Measurements from ENCODE around the gene NOC3L. TPM values are rescaled to one million over a fixed set of nuclear protein-coding genes. Genes with fewer than 3 reads are reported as not detected.

NOC3L gene
- polyA plus RNA-seq, 1 of the 3 experiments (the other 2 are of a cell fraction), result 9.0 TPM

GRCh38 chr10:94403380-94404213, 40.9 kb upstream of the NOC3L start:
- DNase-seq, result peak; percentile 64
- 2% methylated on average over 18 of the region's 51 CpGs for WGBS (ENCODE audit: low lambda C conversion rate)
- Histone ChIP-seq H3K4me1 (ENCODE audit: control insufficient read depth in 1 of 2, insufficient read depth in 2 of 2, low read depth in 1 of 2, low read length in 1 of 2) (no peaks in the 10 kb centered on the region; a peak in 1 of 4 replicates), H2AFZ (ENCODE audit: low read depth) (peak overlapping the region; percentile 63; the same call in 1 of the 2 replicates), H3K9me3 (no peaks in the 10 kb centered on the region), H3K36me3 (replicated peaks in 1 of 2; ENCODE audit: control insufficient read depth in 1 of 2, insufficient read depth in 2 of 2, low read length in 1 of 2) (no peaks in the 10 kb centered on the region), H4K20me1 (ENCODE audit: insufficient read depth) (no peaks in the 10 kb centered on the region), H3K27ac (ENCODE audit: low read depth in 2 of 2, low read length in 1 of 2) (peak overlapping the region; percentile 80 to 89), H3K9ac (peak overlapping the region; percentile 74), H3K4me2 (peak overlapping the region; percentile 93), H3K4me3 (ENCODE audit: low read depth in 2 of 2, low read length in 1 of 2) (peak overlapping the region; percentile 67 to 75), H3F3A (replicated peaks; ENCODE audit: insufficient read depth) (no peaks in the 10 kb centered on the region), H3K9me2 (no peaks in the 10 kb centered on the region), H3K27me3 (ENCODE audit: insufficient read depth) (no peaks in the 10 kb centered on the region), H3K79me2 (ENCODE audit: insufficient read depth) (peaks cover 53% of the 10 kb centered on the region)
- ChIA-PET CTCF (interaction anchor here (0.7 to 3.6 kb wide), 7 partner anchors 10 to 701 kb away, joined by 3 to 23 read pairs (median 3); partner anchors contain the start of genes FRA10AC1 and NOC3L), POLR2A (no interaction called here)
- TF ChIP-seq GATA2 (CRISPR knock-in tag; IDR thresholded peaks at IDR 0.05), result no peak
- no peak for TF ChIP-seq RXRA (IDR thresholded peaks at IDR 0.05; ENCODE audit: borderline replicate concordance, low read depth)
- no peak for TF ChIP-seq TAF1 (IDR thresholded peaks at IDR 0.05; ENCODE audit: borderline replicate concordance, low read depth, low read length)
- TF ChIP-seq ZBTB33 (IDR thresholded peaks at IDR 0.05; ENCODE audit: borderline replicate concordance, low read depth), result no peak
- TF ChIP-seq ELF1 (IDR thresholded peaks at IDR 0.05), result 0 out of 2 replicates have a peak, but pooled peaks have one; percentile 27
- TF ChIP-seq USF1 (IDR thresholded peaks at IDR 0.05; ENCODE audit: borderline replicate concordance, low read depth), result no peak
- no peak for TF ChIP-seq PBX3 (IDR thresholded peaks at IDR 0.05)
- TF ChIP-seq MXI1 (IDR thresholded peaks at IDR 0.05; ENCODE audit: low read depth, low read length), result no peak
- TF ChIP-seq TEAD4 (IDR thresholded peaks at IDR 0.05; ENCODE audit: borderline replicate concordance, insufficient read depth), result no peak
- no peak for TF ChIP-seq POLR2AphosphoS5 (IDR thresholded peaks at IDR 0.05; ENCODE audit: low read depth, low read length)
- TF ChIP-seq NRF1 (IDR thresholded peaks at IDR 0.05; ENCODE audit: low read depth, low read length), result no peak
- TF ChIP-seq NFIC (IDR thresholded peaks at IDR 0.05; ENCODE audit: borderline replicate concordance), result no peak
- TF ChIP-seq REST (IDR thresholded peaks at IDR 0.05; ENCODE audit: low read depth, low read length), result no peak
- no peak for TF ChIP-seq IRF3 (IDR thresholded peaks at IDR 0.05; ENCODE audit: low read depth, low read length)
- TF ChIP-seq MAX (IDR thresholded peaks at IDR 0.05; ENCODE audit: low read depth), result 0 out of 2 replicates have a peak, but pooled peaks have one; percentile 12

Data from SK-N-SH (cell line).